ENCODE measurements around the gene HSD17B10.

- TF ChIP-seq POLR2A (IDR thresholded peaks at IDR 0.05) = no peak
- TF ChIP-seq, protein P1, sequence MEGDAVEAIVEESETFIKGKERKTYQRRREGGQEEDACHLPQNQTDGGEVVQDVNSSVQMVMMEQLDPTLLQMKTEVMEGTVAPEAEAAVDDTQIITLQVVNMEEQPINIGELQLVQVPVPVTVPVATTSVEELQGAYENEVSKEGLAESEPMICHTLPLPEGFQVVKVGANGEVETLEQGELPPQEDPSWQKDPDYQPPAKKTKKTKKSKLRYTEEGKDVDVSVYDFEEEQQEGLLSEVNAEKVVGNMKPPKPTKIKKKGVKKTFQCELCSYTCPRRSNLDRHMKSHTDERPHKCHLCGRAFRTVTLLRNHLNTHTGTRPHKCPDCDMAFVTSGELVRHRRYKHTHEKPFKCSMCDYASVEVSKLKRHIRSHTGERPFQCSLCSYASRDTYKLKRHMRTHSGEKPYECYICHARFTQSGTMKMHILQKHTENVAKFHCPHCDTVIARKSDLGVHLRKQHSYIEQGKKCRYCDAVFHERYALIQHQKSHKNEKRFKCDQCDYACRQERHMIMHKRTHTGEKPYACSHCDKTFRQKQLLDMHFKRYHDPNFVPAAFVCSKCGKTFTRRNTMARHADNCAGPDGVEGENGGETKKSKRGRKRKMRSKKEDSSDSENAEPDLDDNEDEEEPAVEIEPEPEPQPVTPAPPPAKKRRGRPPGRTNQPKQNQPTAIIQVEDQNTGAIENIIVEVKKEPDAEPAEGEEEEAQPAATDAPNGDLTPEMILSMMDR (IDR thresholded peaks at IDR 0.05) = no peak
These were observed 13.3 kb upstream of the HSD17B10 start for GRCh38 chrX:53447441-53447840.

Data from esophagus squamous epithelium (tissue), 4 donors.